Measurements from ENCODE around the gene JAM3. TPM values are rescaled to one million over a fixed set of nuclear protein-coding genes. Genes with fewer than 3 reads are reported as not detected.
A peak's percentile ranks its signal among the peaks of the same experiment; 100 is the strongest.

Gene JAM3
- total RNA-seq, 1 donor from 2014 or later = 101 TPM

GRCh38 chr11:134047586-134047999 lies 21.3 kb upstream of the JAM3 start:
- no peak for DNase-seq
- Mint-ChIP-seq H3K4me1 (ENCODE audit: low read depth, unreplicated experiment) (peaks cover 40% of the 10 kb centered on the region), H3K9me3 (ENCODE audit: unreplicated experiment) (peaks cover 12% of the 10 kb centered on the region), H3K27ac (ENCODE audit: unreplicated experiment) (no peak overlapping the region), H3K27me3 (ENCODE audit: unreplicated experiment) (peaks cover 24% of the 10 kb centered on the region), H3K4me3 (ENCODE audit: unreplicated experiment) (no peak overlapping the region), H3K36me3 (ENCODE audit: unreplicated experiment) (no peaks in the 10 kb centered on the region)
- no peak for TF ChIP-seq CTCF (IDR thresholded peaks at IDR 0.05; ENCODE audit: partially characterized antibody, unreplicated experiment)

- no peak for TF ChIP-seq CTCF (IDR thresholded peaks at IDR 0.05; ENCODE audit: partially characterized antibody, unreplicated experiment)
- Mint-ChIP-seq H3K27ac (ENCODE audit: unreplicated experiment) (no peak overlapping the region), H3K27me3 (ENCODE audit: unreplicated experiment) (peaks cover 23% of the 10 kb centered on the region), H3K36me3 (ENCODE audit: unreplicated experiment) (no peaks in the 10 kb centered on the region), H3K4me3 (ENCODE audit: unreplicated experiment) (no peak overlapping the region), H3K9me3 (ENCODE audit: unreplicated experiment) (peaks cover 8% of the 10 kb centered on the region), H3K4me1 (ENCODE audit: low read depth, unreplicated experiment) (peaks cover 40% of the 10 kb centered on the region)
- no peak for DNase-seq
Observed at GRCh38 chr11:134048028-134048427, 20.8 kb upstream of the JAM3 start.

GRCh38 chr11:134049303-134049702 lies 19.6 kb upstream of the JAM3 start:
- TF ChIP-seq CTCF (IDR thresholded peaks at IDR 0.05; ENCODE audit: partially characterized antibody, unreplicated experiment) = no peak
- peaks cover 42% of the 10 kb centered on the region for H3K4me1 Mint-ChIP-seq (ENCODE audit: low read depth, unreplicated experiment)
- H3K27ac Mint-ChIP-seq (ENCODE audit: unreplicated experiment) = peak overlapping the region; percentile 92
- H3K27me3 Mint-ChIP-seq (ENCODE audit: unreplicated experiment) = peaks cover 20% of the 10 kb centered on the region
- DNase-seq = peak; percentile 52
- H3K4me3 Mint-ChIP-seq (ENCODE audit: unreplicated experiment) = peak overlapping the region; percentile 36
- peaks cover 6% of the 10 kb centered on the region for H3K9me3 Mint-ChIP-seq (ENCODE audit: unreplicated experiment)
- H3K36me3 Mint-ChIP-seq (ENCODE audit: unreplicated experiment) = no peaks in the 10 kb centered on the region

GRCh38 chr11:134050541-134051383 lies 18.1 kb upstream of the JAM3 start:
- DNase-seq = peak; percentile 88
- Mint-ChIP-seq H3K9me3 (ENCODE audit: unreplicated experiment) (peaks cover 6% of the 10 kb centered on the region), H3K36me3 (ENCODE audit: unreplicated experiment) (no peaks in the 10 kb centered on the region), H3K4me3 (ENCODE audit: unreplicated experiment) (peak overlapping the region; percentile 73), H3K4me1 (ENCODE audit: low read depth, unreplicated experiment) (peaks cover 44% of the 10 kb centered on the region), H3K27me3 (ENCODE audit: unreplicated experiment) (peaks cover 14% of the 10 kb centered on the region), H3K27ac (ENCODE audit: unreplicated experiment) (peak overlapping the region; percentile 68)
- TF ChIP-seq CTCF (IDR thresholded peaks at IDR 0.05; ENCODE audit: partially characterized antibody, unreplicated experiment) = peak; percentile 97

- peaks cover 10% of the 10 kb centered on the region for H3K27me3 Mint-ChIP-seq (ENCODE audit: unreplicated experiment)
- H3K4me1 Mint-ChIP-seq (ENCODE audit: low read depth, unreplicated experiment) = peaks cover 36% of the 10 kb centered on the region
- peaks cover 2% of the 10 kb centered on the region for H3K9me3 Mint-ChIP-seq (ENCODE audit: unreplicated experiment)
- no peak overlapping the region for H3K27ac Mint-ChIP-seq (ENCODE audit: unreplicated experiment)
- no peak overlapping the region for H3K4me3 Mint-ChIP-seq (ENCODE audit: unreplicated experiment)
- TF ChIP-seq CTCF (IDR thresholded peaks at IDR 0.05; ENCODE audit: partially characterized antibody, unreplicated experiment) = no peak
- no peaks in the 10 kb centered on the region for H3K36me3 Mint-ChIP-seq (ENCODE audit: unreplicated experiment)
- DNase-seq = no peak
Observed at GRCh38 chr11:134052395-134052987, 16.4 kb upstream of the JAM3 start.

All from glutamatergic neuron (in vitro differentiated cells).